Endothelial cell (in vitro differentiated cells): ENCODE results near the gene DZANK1. TPM values are rescaled to one million over a fixed set of nuclear protein-coding genes. Genes with fewer than 3 reads are reported as not detected.

ENCODE experiments used
- DNase-seq: peaks from one replicate; pipeline ENCODE4 v3.0.0; 2021; ENCODE audit warnings: low spot score
- H3K27ac Mint-ChIP-seq: one replicate; pipeline ENCODE4 v1.8.0; 2021; ENCODE audit warnings: mixed read lengths, inconsistent platforms; ENCODE audit not compliant: unreplicated experiment
- H3K27me3 Mint-ChIP-seq: one replicate; pipeline ENCODE4 v1.8.0; 2021; ENCODE audit warnings: mild to moderate bottlenecking, moderate library complexity, mixed read lengths, inconsistent platforms; ENCODE audit not compliant: unreplicated experiment
- H3K36me3 Mint-ChIP-seq: one replicate; pipeline ENCODE4 v1.8.0; 2021; ENCODE audit warnings: mild to moderate bottlenecking, low read depth, mixed read lengths, inconsistent platforms; ENCODE audit not compliant: unreplicated experiment
- H3K4me1 Mint-ChIP-seq: one replicate; pipeline ENCODE4 v1.8.0; 2021; ENCODE audit warnings: mild to moderate bottlenecking, mixed read lengths, inconsistent platforms; ENCODE audit not compliant: unreplicated experiment
- H3K4me3 Mint-ChIP-seq: one replicate; pipeline ENCODE4 v1.8.0; 2021; ENCODE audit warnings: mild to moderate bottlenecking, mixed read lengths, inconsistent platforms; ENCODE audit not compliant: unreplicated experiment
- H3K9me3 Mint-ChIP-seq: one replicate; pipeline ENCODE4 v1.8.0; 2021; ENCODE audit warnings: mixed read lengths, inconsistent platforms; ENCODE audit not compliant: unreplicated experiment
- total RNA-seq: library from RNA; stranded (reverse); fragmentation: NEBNext Ultra II Directional; extraction: Animal tissue kit (Norgen Biotek cat#: 25700); gene quantifications from one replicate; pipeline ENCODE4 v1.2.1, GENCODE V29; 2021; ENCODE audit not compliant: unreplicated experiment
- TF ChIP-seq, protein P1 (sequence below): fragments of 200-600 bp; sonication (generic); IDR thresholded peaks from one replicate; pipeline ENCODE4 v1.5.0; 2021; ENCODE audit warnings: antibody characterized with exemption; ENCODE audit not compliant: unreplicated experiment

Gene DZANK1
- total RNA-seq, 1 donor from 2014 or later = 4.2 TPM

DNA sequence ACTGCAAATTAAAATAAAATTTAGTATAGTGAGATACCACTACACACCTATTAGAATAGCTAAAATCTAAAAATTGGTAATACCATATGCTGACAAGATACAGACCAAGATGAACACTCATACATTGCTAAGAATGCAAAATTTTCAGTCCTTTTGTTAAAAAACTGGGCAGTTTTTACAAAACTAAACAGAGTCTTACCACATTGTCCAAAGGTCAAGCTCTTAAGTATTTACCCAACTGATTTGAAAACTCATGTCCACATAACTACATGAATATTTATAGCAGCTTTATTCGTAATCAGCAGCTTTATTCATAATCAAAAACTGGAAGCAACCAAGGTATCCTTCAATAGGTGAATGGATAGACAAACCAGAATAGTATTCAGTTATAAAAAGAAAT lies 10.4 kb upstream of the DZANK1 start:
- Mint-ChIP-seq H3K27me3 (peaks cover 1% of the 10 kb centered on the region), H3K4me3 (no peak overlapping the region), H3K27ac (no peak overlapping the region), H3K9me3 (no peaks in the 10 kb centered on the region), H3K36me3 (peaks cover 19% of the 10 kb centered on the region), H3K4me1 (no peaks in the 10 kb centered on the region)
- no peak for DNase-seq
- TF ChIP-seq, protein P1, sequence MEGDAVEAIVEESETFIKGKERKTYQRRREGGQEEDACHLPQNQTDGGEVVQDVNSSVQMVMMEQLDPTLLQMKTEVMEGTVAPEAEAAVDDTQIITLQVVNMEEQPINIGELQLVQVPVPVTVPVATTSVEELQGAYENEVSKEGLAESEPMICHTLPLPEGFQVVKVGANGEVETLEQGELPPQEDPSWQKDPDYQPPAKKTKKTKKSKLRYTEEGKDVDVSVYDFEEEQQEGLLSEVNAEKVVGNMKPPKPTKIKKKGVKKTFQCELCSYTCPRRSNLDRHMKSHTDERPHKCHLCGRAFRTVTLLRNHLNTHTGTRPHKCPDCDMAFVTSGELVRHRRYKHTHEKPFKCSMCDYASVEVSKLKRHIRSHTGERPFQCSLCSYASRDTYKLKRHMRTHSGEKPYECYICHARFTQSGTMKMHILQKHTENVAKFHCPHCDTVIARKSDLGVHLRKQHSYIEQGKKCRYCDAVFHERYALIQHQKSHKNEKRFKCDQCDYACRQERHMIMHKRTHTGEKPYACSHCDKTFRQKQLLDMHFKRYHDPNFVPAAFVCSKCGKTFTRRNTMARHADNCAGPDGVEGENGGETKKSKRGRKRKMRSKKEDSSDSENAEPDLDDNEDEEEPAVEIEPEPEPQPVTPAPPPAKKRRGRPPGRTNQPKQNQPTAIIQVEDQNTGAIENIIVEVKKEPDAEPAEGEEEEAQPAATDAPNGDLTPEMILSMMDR = no peak

DNA sequence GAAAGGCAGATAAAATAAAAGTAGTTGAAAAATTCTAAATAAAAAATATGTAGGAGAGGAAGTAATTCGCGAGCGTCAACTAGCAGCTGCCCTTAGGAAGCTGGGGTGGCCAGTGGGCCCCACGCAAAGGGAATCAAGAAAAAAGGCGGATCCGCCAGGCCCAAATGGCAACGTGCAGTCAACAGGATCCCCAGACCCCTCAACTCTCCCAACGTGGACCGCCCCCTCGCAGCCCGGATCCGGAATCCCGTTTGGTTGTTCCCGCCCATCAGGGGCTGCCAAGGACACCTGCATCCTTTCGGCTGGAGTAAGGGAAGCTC lies 296 bp downstream of the DZANK1 start:
- Mint-ChIP-seq H3K27me3 (no peaks in the 10 kb centered on the region), H3K4me3 (peak overlapping the region; percentile 97), H3K9me3 (no peaks in the 10 kb centered on the region), H3K36me3 (no peaks in the 10 kb centered on the region), H3K27ac (peak overlapping the region; percentile 79), H3K4me1 (peaks cover 16% of the 10 kb centered on the region)
- no peak for DNase-seq
- TF ChIP-seq, protein P1 = no peak

DNA sequence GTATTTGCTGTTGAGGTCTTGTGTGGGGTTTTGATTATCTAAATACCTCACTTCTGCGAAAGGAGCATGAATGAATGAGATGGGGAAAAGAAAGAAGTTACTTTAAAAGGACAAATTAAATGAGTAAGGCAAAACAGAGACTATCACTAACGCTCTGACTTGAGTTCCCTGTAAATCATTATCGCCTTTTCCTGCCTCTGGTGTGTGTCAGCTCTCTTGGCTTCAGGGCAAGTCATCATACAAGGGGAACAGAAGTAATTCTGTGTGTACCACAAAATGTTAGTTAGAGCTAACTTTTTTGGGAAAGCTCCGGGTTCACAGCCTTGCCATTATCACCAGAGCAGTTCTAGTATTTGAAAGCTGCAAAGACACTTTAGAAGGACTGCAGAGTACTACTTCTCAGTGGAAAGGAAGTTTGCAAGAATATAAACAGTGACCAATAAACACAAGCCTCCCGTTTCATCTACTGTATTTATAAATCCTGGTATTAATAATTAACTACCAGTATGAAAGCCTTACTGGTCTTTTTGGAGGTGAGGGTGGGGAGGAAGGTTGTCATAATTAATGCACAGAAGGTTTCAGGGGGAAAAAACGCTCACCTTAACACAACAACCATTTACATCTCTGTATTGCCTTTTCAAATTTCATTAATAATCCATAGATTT lies 1.2 kb downstream of the DZANK1 start:
- Mint-ChIP-seq H3K9me3 (no peaks in the 10 kb centered on the region), H3K4me3 (peak overlapping the region; percentile 97), H3K27me3 (no peaks in the 10 kb centered on the region), H3K4me1 (peaks cover 16% of the 10 kb centered on the region), H3K36me3 (no peaks in the 10 kb centered on the region), H3K27ac (no peak overlapping the region)
- no peak for DNase-seq
- TF ChIP-seq, protein P1 = no peak

DNA sequence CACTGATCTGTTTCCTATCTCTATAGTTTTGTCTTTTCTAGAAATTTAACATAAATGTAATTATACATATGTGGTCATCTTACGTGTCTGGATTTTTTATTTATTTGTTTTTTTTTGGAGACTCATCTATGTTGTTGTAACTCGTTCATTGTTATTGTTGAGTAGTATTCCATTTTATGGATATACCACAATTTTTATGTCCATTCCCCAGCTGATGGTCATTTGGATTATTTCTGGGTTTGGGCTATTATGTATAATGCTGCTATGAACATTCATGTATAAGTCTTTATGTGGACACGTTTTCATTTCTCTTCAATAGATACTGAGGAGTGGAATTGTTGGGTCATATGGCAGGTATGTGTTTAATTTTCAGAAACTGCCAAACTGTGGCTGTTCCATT lies 10.2 kb downstream of the DZANK1 start:
- Mint-ChIP-seq H3K4me1 (no peaks in the 10 kb centered on the region), H3K27me3 (peaks cover 1% of the 10 kb centered on the region), H3K36me3 (no peaks in the 10 kb centered on the region), H3K4me3 (no peak overlapping the region), H3K27ac (no peak overlapping the region), H3K9me3 (no peaks in the 10 kb centered on the region)
- TF ChIP-seq, protein P1 = no peak
- DNase-seq = no peak

DNA sequence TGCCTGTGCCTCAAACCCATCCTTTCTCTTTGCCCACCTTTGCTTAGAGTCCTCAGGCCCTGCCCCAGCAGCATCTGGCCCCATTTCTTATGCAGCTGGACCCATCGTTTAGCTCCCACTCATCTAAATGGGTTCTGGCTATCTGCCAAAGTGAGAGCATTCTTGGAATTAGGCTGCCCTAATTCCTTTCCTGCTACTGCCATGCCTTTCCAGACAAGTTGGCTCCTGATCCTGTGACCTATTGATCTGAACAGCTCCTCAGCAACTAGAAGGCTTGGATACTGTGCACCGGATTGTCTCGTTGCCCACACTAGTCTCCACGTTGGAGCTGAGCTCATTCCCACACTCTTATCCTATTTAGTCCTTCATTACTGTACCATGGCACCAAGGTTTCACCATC lies 22.9 kb downstream of the DZANK1 start:
- no peaks in the 10 kb centered on the region for H3K9me3 Mint-ChIP-seq
- no peak overlapping the region for H3K4me3 Mint-ChIP-seq
- TF ChIP-seq, protein P1 = no peak
- H3K27ac Mint-ChIP-seq = no peak overlapping the region
- no peaks in the 10 kb centered on the region for H3K36me3 Mint-ChIP-seq
- no peaks in the 10 kb centered on the region for H3K4me1 Mint-ChIP-seq
- DNase-seq = no peak
- no peaks in the 10 kb centered on the region for H3K27me3 Mint-ChIP-seq
